ENCODE data around the gene FADS2. TPM values are rescaled to one million over a fixed set of nuclear protein-coding genes. Genes with fewer than 3 reads are reported as not detected.

The FADS2 gene
- total and polyA plus RNA-seq, 4 donors: 44.5 to 165 (median 78.8) TPM

DNA sequence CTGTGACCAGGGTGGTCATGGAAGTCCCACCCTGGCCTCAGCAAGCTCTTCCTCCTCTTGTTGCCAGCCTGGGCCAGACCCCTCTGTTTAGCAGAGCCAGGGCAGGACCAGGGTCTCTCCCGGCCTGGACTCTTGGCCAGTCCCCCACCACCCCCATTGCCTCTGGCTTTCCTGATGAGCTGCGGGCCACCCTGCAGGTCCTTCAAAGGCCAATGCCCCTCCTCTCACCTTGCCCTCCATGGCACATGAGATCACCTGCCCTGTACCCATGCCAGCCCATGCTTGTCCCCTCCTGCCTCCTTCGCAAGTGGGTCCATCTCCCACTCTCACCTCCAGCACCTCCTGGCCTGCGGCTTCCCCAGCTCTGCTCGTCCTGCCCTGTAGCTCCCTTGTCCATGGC lies 10.4 kb downstream of the FADS2 start:
- no peak for ATAC-seq (ENCODE audit: insufficient read depth, low FRiP score)
- WGBS, 2 donors: 93 to 98% methylated on average over 5 of the region's 5 CpGs
- no peak overlapping the region for H3K27ac ChIP-seq (ENCODE audit: low read depth in 1 of 2, low read length in 1 of 2)

DNA sequence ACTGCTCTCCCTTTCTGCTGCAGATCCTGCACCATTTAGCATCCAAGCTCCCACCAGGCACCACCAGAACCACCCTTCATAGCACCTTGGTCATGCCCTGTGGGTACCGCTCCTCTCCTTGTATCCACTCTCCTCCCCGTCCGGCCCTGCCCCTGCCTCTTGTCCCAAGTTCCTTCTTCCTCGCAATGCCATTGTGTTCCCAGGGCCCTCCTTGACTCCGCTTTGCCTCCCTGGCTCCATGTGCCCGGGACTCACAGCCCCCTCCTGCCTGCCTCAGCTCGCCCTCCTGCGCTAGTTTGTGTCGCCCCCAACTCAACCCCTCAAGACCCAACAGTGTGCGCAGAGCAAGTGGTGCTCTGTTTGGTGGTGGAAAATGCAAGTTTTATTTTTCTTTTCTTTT lies 10.8 kb downstream of the FADS2 start:
- Histone ChIP-seq H3K9ac (ENCODE audit: insufficient read depth in 1 of 2, low read length in 2 of 2) (no peak overlapping the region), H3K9me3 (ENCODE audit: control insufficient read depth in 4 of 4, insufficient read depth in 3 of 4, low read length in 3 of 4) (peaks cover 0 to 2% (median 0%) of the 10 kb centered on the region in 4 donors), H3K27me3 (ENCODE audit: control insufficient read depth in 3 of 3, insufficient read depth in 3 of 3, low read length in 2 of 3) (no peaks in the 10 kb centered on the region), H3K4me1 (ENCODE audit: control insufficient read depth in 5 of 5, insufficient read depth in 5 of 5, low read length in 5 of 5) (peaks cover 0 to 6% (median 4%) of the 10 kb centered on the region in 5 donors), H3K27ac (ENCODE audit: low read depth in 1 of 2, low read length in 1 of 2) (no peak overlapping the region), H3K4me3 (no peak overlapping the region), H3K36me3 (ENCODE audit: control insufficient read depth in 4 of 4, insufficient read depth in 4 of 4, low read length in 4 of 4) (peaks cover 0 to 16% (median 12%) of the 10 kb centered on the region in 4 donors)
- ATAC-seq (ENCODE audit: insufficient read depth, low FRiP score) (no peak), DNase-seq (no peak)
- 87 to 89% methylated on average over 10 of the region's 10 CpGs for WGBS, 2 donors
- TF ChIP-seq, protein P1, sequence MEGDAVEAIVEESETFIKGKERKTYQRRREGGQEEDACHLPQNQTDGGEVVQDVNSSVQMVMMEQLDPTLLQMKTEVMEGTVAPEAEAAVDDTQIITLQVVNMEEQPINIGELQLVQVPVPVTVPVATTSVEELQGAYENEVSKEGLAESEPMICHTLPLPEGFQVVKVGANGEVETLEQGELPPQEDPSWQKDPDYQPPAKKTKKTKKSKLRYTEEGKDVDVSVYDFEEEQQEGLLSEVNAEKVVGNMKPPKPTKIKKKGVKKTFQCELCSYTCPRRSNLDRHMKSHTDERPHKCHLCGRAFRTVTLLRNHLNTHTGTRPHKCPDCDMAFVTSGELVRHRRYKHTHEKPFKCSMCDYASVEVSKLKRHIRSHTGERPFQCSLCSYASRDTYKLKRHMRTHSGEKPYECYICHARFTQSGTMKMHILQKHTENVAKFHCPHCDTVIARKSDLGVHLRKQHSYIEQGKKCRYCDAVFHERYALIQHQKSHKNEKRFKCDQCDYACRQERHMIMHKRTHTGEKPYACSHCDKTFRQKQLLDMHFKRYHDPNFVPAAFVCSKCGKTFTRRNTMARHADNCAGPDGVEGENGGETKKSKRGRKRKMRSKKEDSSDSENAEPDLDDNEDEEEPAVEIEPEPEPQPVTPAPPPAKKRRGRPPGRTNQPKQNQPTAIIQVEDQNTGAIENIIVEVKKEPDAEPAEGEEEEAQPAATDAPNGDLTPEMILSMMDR (IDR thresholded peaks at IDR 0.05; ENCODE audit: control extremely low read depth, extremely low read depth): no peak

More for the DNA sequence above, 10.4 kb downstream of the FADS2 start:
- Histone ChIP-seq H3K4me3 (no peak overlapping the region), H3K36me3 (ENCODE audit: control insufficient read depth in 4 of 4, insufficient read depth in 4 of 4, low read length in 4 of 4) (peaks cover 0 to 16% (median 12%) of the 10 kb centered on the region in 4 donors), H3K9me3 (ENCODE audit: control insufficient read depth in 4 of 4, insufficient read depth in 3 of 4, low read length in 3 of 4) (peaks cover 0 to 2% (median 0%) of the 10 kb centered on the region in 4 donors), H3K27me3 (ENCODE audit: control insufficient read depth in 3 of 3, insufficient read depth in 3 of 3, low read length in 2 of 3) (no peaks in the 10 kb centered on the region), H3K4me1 (ENCODE audit: control insufficient read depth in 5 of 5, insufficient read depth in 5 of 5, low read length in 5 of 5) (peaks cover 0 to 6% (median 4%) of the 10 kb centered on the region in 5 donors), H3K9ac (ENCODE audit: insufficient read depth in 1 of 2, low read length in 2 of 2) (no peak overlapping the region)
- DNase-seq: no peak
- TF ChIP-seq, protein P1 (IDR thresholded peaks at IDR 0.05; ENCODE audit: control extremely low read depth, extremely low read depth): no peak

DNA sequence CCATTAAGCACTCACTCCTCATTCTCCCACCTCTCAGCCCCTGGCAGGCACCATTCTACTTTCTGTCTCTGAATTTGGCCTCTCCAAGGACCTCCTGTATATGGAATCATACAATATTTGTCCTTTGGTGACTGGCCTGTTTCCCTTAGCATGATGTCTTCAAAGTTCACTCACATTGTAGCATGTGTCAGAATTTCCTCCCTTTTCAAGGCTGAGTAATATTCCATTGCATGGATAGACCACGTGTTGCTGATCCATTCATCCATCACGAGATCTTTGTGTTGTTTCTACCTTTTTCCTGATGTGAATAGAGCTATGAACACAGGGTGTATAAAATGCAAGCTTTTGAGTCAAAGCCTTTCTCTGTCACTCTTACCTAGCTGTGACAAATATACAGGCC lies 11.6 kb downstream of the FADS2 start:
- ATAC-seq (ENCODE audit: insufficient read depth, low FRiP score) (no peak), DNase-seq (no peak)
- Histone ChIP-seq H3K9ac (ENCODE audit: insufficient read depth in 1 of 2, low read length in 2 of 2) (no peak overlapping the region), H3K9me3 (ENCODE audit: control insufficient read depth in 4 of 4, insufficient read depth in 3 of 4, low read length in 3 of 4) (peaks cover 0 to 2% (median 0%) of the 10 kb centered on the region in 4 donors), H3K27me3 (ENCODE audit: control insufficient read depth in 3 of 3, insufficient read depth in 3 of 3, low read length in 2 of 3) (no peaks in the 10 kb centered on the region), H3K36me3 (ENCODE audit: control insufficient read depth in 4 of 4, insufficient read depth in 4 of 4, low read length in 4 of 4) (peaks cover 0 to 16% (median 12%) of the 10 kb centered on the region in 4 donors), H3K4me3 (no peak overlapping the region), H3K4me1 (ENCODE audit: control insufficient read depth in 5 of 5, insufficient read depth in 5 of 5, low read length in 5 of 5) (peaks cover 0 to 4% (median 0%) of the 10 kb centered on the region in 5 donors), H3K27ac (ENCODE audit: low read depth in 1 of 2, low read length in 1 of 2) (no peak overlapping the region)
- TF ChIP-seq, protein P1 (IDR thresholded peaks at IDR 0.05; ENCODE audit: control extremely low read depth, extremely low read depth): no peak
- WGBS, 2 donors: 97 to 98% methylated on average over 2 of the region's 2 CpGs

DNA sequence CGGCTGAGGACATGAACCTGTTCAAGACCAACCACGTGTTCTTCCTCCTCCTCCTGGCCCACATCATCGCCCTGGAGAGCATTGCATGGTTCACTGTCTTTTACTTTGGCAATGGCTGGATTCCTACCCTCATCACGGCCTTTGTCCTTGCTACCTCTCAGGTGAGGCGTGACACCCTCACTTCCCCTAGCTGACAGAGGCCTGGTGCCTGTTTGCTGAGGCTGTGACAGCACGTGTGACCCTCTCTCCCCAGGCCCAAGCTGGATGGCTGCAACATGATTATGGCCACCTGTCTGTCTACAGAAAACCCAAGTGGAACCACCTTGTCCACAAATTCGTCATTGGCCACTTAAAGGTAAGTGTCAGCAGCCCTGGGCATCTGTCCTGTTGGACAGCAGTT lies 12.3 kb downstream of the FADS2 start:
- Histone ChIP-seq H3K27ac (ENCODE audit: low read depth in 1 of 2, low read length in 1 of 2) (no peak overlapping the region), H3K27me3 (ENCODE audit: control insufficient read depth in 3 of 3, insufficient read depth in 3 of 3, low read length in 2 of 3) (no peaks in the 10 kb centered on the region), H3K9me3 (ENCODE audit: control insufficient read depth in 4 of 4, insufficient read depth in 3 of 4, low read length in 3 of 4) (peaks cover 0 to 2% (median 0%) of the 10 kb centered on the region in 4 donors), H3K4me3 (no peak overlapping the region), H3K9ac (ENCODE audit: insufficient read depth in 1 of 2, low read length in 2 of 2) (no peak overlapping the region), H3K4me1 (ENCODE audit: control insufficient read depth in 5 of 5, insufficient read depth in 5 of 5, low read length in 5 of 5) (peaks cover 0 to 2% (median 0%) of the 10 kb centered on the region in 5 donors), H3K36me3 (ENCODE audit: control insufficient read depth in 4 of 4, insufficient read depth in 4 of 4, low read length in 4 of 4) (peaks cover 0 to 20% (median 12%) of the 10 kb centered on the region in 4 donors)
- DNase-seq: no peak
- TF ChIP-seq, protein P1 (IDR thresholded peaks at IDR 0.05; ENCODE audit: control extremely low read depth, extremely low read depth): no peak
- WGBS, 2 donors: 94 to 96% methylated on average over 7 of the region's 7 CpGs
- no peak for ATAC-seq (ENCODE audit: insufficient read depth, low FRiP score)
